ENCODE measurements around the gene HADHB. TPM values are rescaled to one million over a fixed set of nuclear protein-coding genes. Genes with fewer than 3 reads are reported as not detected.

The HADHB gene
- total and polyA plus RNA-seq, 10 of the 15 experiments (the other 5 are each of a cell fraction or from before 2014, with no cell fraction given) = 53.7 to 145 (median 85.5) TPM

GRCh38 chr2:26196683-26197418, 47.9 kb upstream of the HADHB start (continued):
- TF ChIP-seq SMAD1 (IDR thresholded peaks at IDR 0.05; ENCODE audit: low read depth, partially characterized antibody) (peak; percentile 95), ZBTB40 (IDR thresholded peaks at IDR 0.05; ENCODE audit: borderline replicate concordance) (0 out of 2 replicates have a peak, but pooled peaks have one; percentile 20), RUNX3 (IDR thresholded peaks at IDR 0.05; ENCODE audit: low read length) (peak; percentile 39; the same call in 1 of the 2 replicates), MEF2B (IDR thresholded peaks at IDR 0.05; ENCODE audit: partially characterized antibody, poor library complexity, severe bottlenecking) (peak; percentile 78), MEF2A (IDR thresholded peaks at IDR 0.05; ENCODE audit: insufficient read depth, low read depth, low read length) (peak; percentile 65)

- Histone ChIP-seq H3K4me1 (ENCODE audit: control insufficient read depth, insufficient read depth, low read length) (peaks cover 7% of the 10 kb centered on the region; the same call in 1 of the 2 replicates), H3K79me2 (ENCODE audit: control insufficient read depth, insufficient read depth, low read length) (no peaks in the 10 kb centered on the region), H3K36me3 (ENCODE audit: control insufficient read depth in 2 of 2, insufficient read depth in 2 of 2, low read length in 1 of 2) (peaks cover 17 to 67% of the 10 kb centered on the region in 2 experiments; a peak in 3 of 4 replicates), H3K4me2 (ENCODE audit: control insufficient read depth, insufficient read depth) (no peak overlapping the region), H2AFZ (ENCODE audit: control insufficient read depth, low read depth, low read length) (no peak overlapping the region), H3K27me3 (replicated peaks in 1 of 2; ENCODE audit: control insufficient read depth in 2 of 2, insufficient read depth in 2 of 2, low read length in 1 of 2) (no peaks in the 10 kb centered on the region), H3K27ac (ENCODE audit: control insufficient read depth, insufficient read depth) (no peak overlapping the region), H3K4me3 (no peak overlapping the region), H3K9me3 (replicated peaks; ENCODE audit: control insufficient read depth, insufficient read depth, low read length) (peaks cover 16% of the 10 kb centered on the region), H4K20me1 (ENCODE audit: control insufficient read depth, insufficient read depth) (no peaks in the 10 kb centered on the region), H3K9ac (ENCODE audit: control insufficient read depth, insufficient read depth, low read length) (no peak overlapping the region)
- FAIRE-seq = no peak
- WGBS (ENCODE audit: insufficient coverage, insufficient replicate concordance, low lambda C conversion rate, missing lambda C conversion rate) = 100% methylated on average over 4 of the region's 4 CpGs
- no peak for ATAC-seq
- ChIA-PET RAD21 (ENCODE audit: unreplicated experiment) (no interaction called here), POLR2A (interaction anchor here (0.6 kb wide), 1 partner anchor 235 kb away, joined by 3 read pairs; no protein-coding TSS in a partner anchor), SMC1A (ENCODE audit: uncharacterized antibody, unreplicated experiment) (interaction anchor here (1.2 to 1.6 kb wide), 2 partner anchors 13 to 29 kb away, joined by 3 read pairs; no protein-coding TSS in a partner anchor), CTCF (no interaction called here)
- BruUV-seq (replicated peaks) = no TSS peak
- intact Hi-C loops (cut with micrococcal nuclease; ENCODE audit: unreplicated experiment) = no loop called here
- DNase-seq (ENCODE audit: low read depth, low spot score) = no peak
- TF ChIP-seq PKNOX1 (IDR thresholded peaks at IDR 0.05) (peak; percentile 18; the same call in 1 of the 2 replicates), RELB (IDR thresholded peaks at IDR 0.05; ENCODE audit: low read depth) (no peak), TCF7 (IDR thresholded peaks at IDR 0.05; ENCODE audit: borderline replicate concordance) (no peak)
- in situ Hi-C loops (cut with MboI) = no loop called here
Observed at GRCh38 chr2:26197516-26197915, 47.2 kb upstream of the HADHB start.
